Endometrium (tissue), 2 donors: Measurements from ENCODE around the gene SYTL4.

Experiments
- FAIRE-seq: peaks from 2 replicates; lab custom pipeline; 2012; peaks lifted over from hg19 to GRCh38; lab: Jason Lieb, UNC
- donor health status: control.
- donor health status: control.

Gene SYTL4

GRCh38 chrX:100687546-100687945, 44.4 kb downstream of the SYTL4 start:
- no peak for FAIRE-seq

GRCh38 chrX:100687128-100687527, 44.8 kb downstream of the SYTL4 start:
- FAIRE-seq, result no peak

GRCh38 chrX:100685997-100686305, 46.0 kb downstream of the SYTL4 start:
- no peak for FAIRE-seq

GRCh38 chrX:100685284-100685996, 46.5 kb downstream of the SYTL4 start:
- no peak for FAIRE-seq

GRCh38 chrX:100682939-100683338, 49.0 kb downstream of the SYTL4 start:
- no peak for FAIRE-seq

GRCh38 chrX:100681599-100681998, 50.3 kb downstream of the SYTL4 start:
- FAIRE-seq, result no peak

- no peak for FAIRE-seq
Measured at GRCh38 chrX:100680756-100681155, 51.2 kb downstream of the SYTL4 start.

- FAIRE-seq, result no peak
Measured at GRCh38 chrX:100677611-100678181, 54.2 kb downstream of the SYTL4 start.

GRCh38 chrX:100674705-100675104, 57.2 kb downstream of the SYTL4 start:
- FAIRE-seq, result no peak

- FAIRE-seq, result no peak
Measured at GRCh38 chrX:100673397-100673953, 58.4 kb downstream of the SYTL4 start.

GRCh38 chrX:100672966-100673365, 59.0 kb downstream of the SYTL4 start:
- no peak for FAIRE-seq

GRCh38 chrX:100663642-100664041, 68.3 kb downstream of the SYTL4 start:
- FAIRE-seq, result no peak

GRCh38 chrX:100662796-100663195, 69.1 kb downstream of the SYTL4 start:
- no peak for FAIRE-seq

- FAIRE-seq, result no peak
Measured at GRCh38 chrX:100662170-100662569, 69.8 kb downstream of the SYTL4 start.

- no peak for FAIRE-seq
Measured at GRCh38 chrX:100659431-100660137, 72.3 kb downstream of the SYTL4 start.

- no peak for FAIRE-seq
Measured at GRCh38 chrX:100658941-100659381, 73.0 kb downstream of the SYTL4 start.

GRCh38 chrX:100654261-100654660, 77.7 kb downstream of the SYTL4 start:
- FAIRE-seq, result no peak

GRCh38 chrX:100652266-100652665, 79.7 kb downstream of the SYTL4 start:
- no peak for FAIRE-seq

GRCh38 chrX:100650841-100651240, 81.1 kb downstream of the SYTL4 start:
- FAIRE-seq, result no peak

GRCh38 chrX:100649550-100650356, 82.2 kb downstream of the SYTL4 start:
- FAIRE-seq, result peak; percentile 15

GRCh38 chrX:100648458-100649417, 83.2 kb downstream of the SYTL4 start:
- FAIRE-seq, result peak; percentile 55
